H1 (cell line): Measurements from ENCODE around the gene FOXP4. TPM values are rescaled to one million over a fixed set of nuclear protein-coding genes. Genes with fewer than 3 reads are reported as not detected.

ENCODE experiments used
- CTCF ChIA-PET: fragments of 300-600 bp; sonication (Branson Sonifier 250); formaldehyde crosslinking; loops from one replicate; lab custom pipeline; 2021; ENCODE audit not compliant: partially characterized antibody; lab: Charles Lee
- POLR2A ChIA-PET: fragments of 300-600 bp; sonication (Branson Sonifier 250); formaldehyde crosslinking; loops from one replicate; lab custom pipeline; 2021; ENCODE audit warnings: inconsistent platforms; ENCODE audit not compliant: partially characterized antibody; lab: Charles Lee
- DNase-seq, 2 experiments: peaks; one replicate each; pipeline versions ENCODE4 v3.0.0 to v3.0.0-alpha.2; 2010 to 2022; ENCODE audit warnings: low spot score in 2 of 2, low read depth in 1 of 2, mixed read lengths in 1 of 2
- FAIRE-seq: peaks from 2 replicates; lab custom pipeline; 2011; peaks lifted over from hg19 to GRCh38; lab: Jason Lieb, UNC
- H2AFZ ChIP-seq: 2 replicates; pipeline ENCODE4 v1.8.1; 2012; ENCODE audit warnings: low read length, inconsistent platforms
- H2AK5ac ChIP-seq: 2 replicates; pipeline ENCODE4 v1.6.1; 2013; ENCODE audit warnings: low read depth, low read length
- H2BK120ac ChIP-seq: replicated peaks from 2 replicates; pipeline ENCODE3; 2013; ENCODE audit warnings: low read depth, low read length, inconsistent platforms
- H2BK12ac ChIP-seq: 2 replicates; pipeline ENCODE4 v1.6.1; 2013; ENCODE audit warnings: low read depth, low read length
- H2BK15ac ChIP-seq: 2 replicates; pipeline ENCODE4 v1.6.1; 2013; ENCODE audit warnings: low read length
- H2BK20ac ChIP-seq: 2 replicates; pipeline ENCODE4 v1.6.1; 2013; ENCODE audit warnings: low read length
- H2BK5ac ChIP-seq: 2 replicates; pipeline ENCODE4 v1.6.1; 2013; ENCODE audit warnings: low read depth, low read length
- H3K14ac ChIP-seq: 2 replicates; pipeline ENCODE4 v1.6.1; 2013; ENCODE audit warnings: inconsistent platforms; ENCODE audit not compliant: insufficient read length
- H3K18ac ChIP-seq: 2 replicates; pipeline ENCODE4 v1.6.1; 2013; ENCODE audit warnings: low read length; ENCODE audit errors: extremely low read depth
- H3K23ac ChIP-seq: 2 replicates; pipeline ENCODE4 v1.6.1; 2013; ENCODE audit warnings: inconsistent platforms; ENCODE audit not compliant: insufficient read length
- H3K23me2 ChIP-seq: 2 replicates; pipeline ENCODE4 v1.6.1; 2013; ENCODE audit warnings: low read depth, low read length
- H3K27ac ChIP-seq: 2 replicates; pipeline ENCODE4 v1.6.1; 2011; ENCODE audit warnings: low read depth, low read length, inconsistent platforms
- H3K27me3 ChIP-seq, 4 experiments: replicated peaks in 1 of 4; 1 replicate in 1 of 4; 2 replicates in 3 of 4; pipeline versions ENCODE4 v1.6.1 to v1.8.1; 2011 to 2013; ENCODE audit warnings: low read length in 3 of 4, mild to moderate bottlenecking in 3 of 4, inconsistent platforms in 2 of 4, mixed read lengths in 2 of 4, moderate library complexity in 1 of 4; ENCODE audit not compliant: control insufficient read depth in 3 of 4, insufficient read depth in 3 of 4; ENCODE audit errors: extremely low read depth in 1 of 4
- H3K36me3 ChIP-seq, 4 experiments: 2 replicates each; pipeline versions ENCODE4 v1.6.1 to v1.8.1; 2011 to 2013; ENCODE audit warnings: mild to moderate bottlenecking in 4 of 4, low read length in 3 of 4, moderate library complexity in 2 of 4, control low read depth in 1 of 4, inconsistent platforms in 1 of 4; ENCODE audit not compliant: insufficient read depth in 4 of 4, control insufficient read depth in 2 of 4
- H3K4ac ChIP-seq: replicated peaks from 2 replicates; pipeline ENCODE3; 2013; ENCODE audit warnings: low read length, low read depth, mixed read lengths, inconsistent platforms; ENCODE audit not compliant: insufficient read length
- H3K4me1 ChIP-seq, 4 experiments: replicated peaks in 1 of 4; 1 replicate in 1 of 4; 2 replicates in 3 of 4; pipeline versions ENCODE4 v1.6.1 to v1.8.1; 2011 to 2013; ENCODE audit warnings: low read length in 3 of 4, inconsistent platforms in 2 of 4, mixed read lengths in 1 of 4; ENCODE audit not compliant: insufficient read depth in 4 of 4, control insufficient read depth in 3 of 4
- H3K4me2 ChIP-seq, 2 experiments: 2 replicates each; pipeline versions ENCODE4 v1.6.1 to v1.8.1; 2011 to 2013; ENCODE audit warnings: low read depth in 2 of 2, low read length in 2 of 2, control low read depth in 1 of 2, inconsistent platforms in 1 of 2, mild to moderate bottlenecking in 1 of 2; ENCODE audit not compliant: insufficient read depth in 1 of 2
- H3K4me3 ChIP-seq, 4 experiments: fragments of 200-600, 300-600 bp in 1 of 4; sonication (generic), shearing (Covaris generic), sonication (Bioruptor Twin) in 1 of 4; 2 replicates each; pipeline versions ENCODE4 v1.5.1 to v1.8.1; 2011 to 2016; ENCODE audit warnings: low read length in 4 of 4, low read depth in 3 of 4, control low read depth in 2 of 4, inconsistent platforms in 2 of 4, mild to moderate bottlenecking in 2 of 4, mixed read lengths in 1 of 4, moderate library complexity in 1 of 4; ENCODE audit not compliant: insufficient read depth in 2 of 4; ENCODE audit errors: extremely low read depth in 1 of 4
- H3K56ac ChIP-seq: replicated peaks from 2 replicates; pipeline ENCODE3; 2013; ENCODE audit warnings: low read depth, mild to moderate bottlenecking, mixed read lengths, low read length, inconsistent platforms; ENCODE audit not compliant: insufficient read length
- H3K79me1 ChIP-seq: 2 replicates; pipeline ENCODE4 v1.6.1; 2013; ENCODE audit warnings: low read depth, low read length, control low read depth
- H3K79me2 ChIP-seq, 2 experiments: 2 replicates each; pipeline versions ENCODE4 v1.6.1 to v1.8.1; 2012 to 2013; ENCODE audit warnings: low read length in 2 of 2, mild to moderate bottlenecking in 2 of 2, inconsistent platforms in 1 of 2; ENCODE audit not compliant: insufficient read depth in 2 of 2, control insufficient read depth in 1 of 2
- H3K9ac ChIP-seq, 4 experiments: replicated peaks in 1 of 4; 1 replicate in 1 of 4; 2 replicates in 3 of 4; pipeline versions ENCODE4 v1.6.1 to v1.8.1; 2011 to 2013; ENCODE audit warnings: low read depth in 3 of 4, low read length in 3 of 4, control low read depth in 2 of 4, mild to moderate bottlenecking in 2 of 4, moderate library complexity in 2 of 4, inconsistent platforms in 1 of 4; ENCODE audit errors: extremely low read depth in 1 of 4
- H3K9me3 ChIP-seq, 2 experiments: 2 replicates each; pipeline versions ENCODE4 v1.6.1 to v1.8.1; 2012 to 2013; ENCODE audit warnings: mild to moderate bottlenecking in 2 of 2, moderate library complexity in 2 of 2, control low read depth in 1 of 2, inconsistent platforms in 1 of 2, low read depth in 1 of 2, low read length in 1 of 2, mixed read lengths in 1 of 2; ENCODE audit not compliant: insufficient read depth in 2 of 2
- H4K20me1 ChIP-seq, 2 experiments: replicated peaks in 1 of 2; 2 replicates each; pipeline versions ENCODE3 to v1.8.1; 2011 to 2013; ENCODE audit warnings: inconsistent platforms in 2 of 2, low read length in 2 of 2, mild to moderate bottlenecking in 1 of 2; ENCODE audit not compliant: insufficient read depth in 2 of 2, control insufficient read depth in 1 of 2
- H4K5ac ChIP-seq: 2 replicates; pipeline ENCODE4 v1.6.1; 2013; ENCODE audit warnings: low read length, low read depth, mixed read lengths, inconsistent platforms; ENCODE audit not compliant: insufficient read length
- H4K8ac ChIP-seq: 2 replicates; pipeline ENCODE4 v1.8.0; 2013; ENCODE audit warnings: mild to moderate bottlenecking, moderate library complexity, low read length, inconsistent platforms; ENCODE audit not compliant: insufficient read depth; ENCODE audit errors: extremely low read depth
- H4K91ac ChIP-seq: replicated peaks from 2 replicates; pipeline ENCODE3; 2013; ENCODE audit warnings: low read length, mixed read lengths, inconsistent platforms; ENCODE audit not compliant: insufficient read length
- CBX5 ChIP-seq: fragments of 300-800, 300-1000 bp; sonication (generic); IDR thresholded peaks from 2 replicates; pipeline ENCODE4 v1.7.1; 2016; ENCODE audit warnings: antibody characterized with exemption, low read length, low read depth
- JUN ChIP-seq: IDR thresholded peaks from 2 replicates; pipeline ENCODE4 v1.6.1; 2011; ENCODE audit warnings: low read depth, mild to moderate bottlenecking, improper control_type of control experiment, low read length
- JUND ChIP-seq: IDR thresholded peaks from 2 replicates; pipeline ENCODE4 v1.6.1; 2011; ENCODE audit warnings: mild to moderate bottlenecking, improper control_type of control experiment, low read length
- NRF1 ChIP-seq: IDR thresholded peaks from 2 replicates; pipeline ENCODE4 v1.6.1; 2011; ENCODE audit warnings: mild to moderate bottlenecking, low read depth, low read length, improper control_type of control experiment
- WGBS, 2 experiments: shearing (Covaris generic) in 1 of 2; methylation state at CpG; one replicate each; pipeline versions ENCODE4 v1.1.6 to v1.1.7; 2013 to 2015; ENCODE audit warnings: low lambda C conversion rate in 2 of 2, mixed read lengths in 2 of 2, inconsistent platforms in 1 of 2, low coverage in 1 of 2, missing lambda C conversion rate in 1 of 2; ENCODE audit not compliant: insufficient replicate concordance in 2 of 2, insufficient coverage in 1 of 2, insufficient read length in 1 of 2; ENCODE audit errors: extremely low coverage in 1 of 2, missing lambda C conversion rate in 1 of 2; 5-methylcytosine and 5-hydroxymethylcytosine counted together
- polyA plus RNA-seq, 7 experiments: library from polyadenylated mRNA; depleted of rRNA in 3 of 7; stranded (reverse) in 5 of 7; unstranded in 2 of 7; fragments of >200 nt in 5 of 7; fragments of 200-250 nt in 2 of 7; gene quantifications; 1 replicate in 5 of 7; 2 replicates in 1 of 7; 4 replicates in 1 of 7; pipeline versions ENCODE4 v1.2.1 to v1.2.3, GENCODE V29; 2011 to 2013; ENCODE audit warnings: missing spikeins in 2 of 7, mixed read lengths in 2 of 7
- total RNA-seq: library from RNA; stranded (reverse); fragmentation: NEBNext Ultra II Directional; extraction: Animal tissue kit (Norgen Biotek cat#: 25700); gene quantifications from 2 replicates; pipeline ENCODE4 v1.2.1, GENCODE V29; 2021

The FOXP4 gene
- total and polyA plus RNA-seq, 2 of the 8 experiments (the other 6 are each of a cell fraction or from before 2014, with no cell fraction given): 4.8 to 13.3 TPM

- no peak overlapping the region for H3K4ac ChIP-seq
- CTCF ChIA-PET: interaction anchor here (0.7 to 1.8 kb wide), 10 partner anchors 23 to 186 kb away, joined by 3 to 7 read pairs (median 4); no protein-coding TSS in a partner anchor
- H3K79me1 ChIP-seq: no peaks in the 10 kb centered on the region
- H3K14ac ChIP-seq: no peak overlapping the region
- peaks cover 2 to 16% (median 10%) of the 10 kb centered on the region in 4 experiments for H3K4me1 ChIP-seq
- H2AFZ ChIP-seq: no peak overlapping the region
- H3K18ac ChIP-seq: no peak overlapping the region
- no peaks in the 10 kb centered on the region for H4K20me1 ChIP-seq
- no peak overlapping the region for H3K4me2 ChIP-seq
- H2BK12ac ChIP-seq: no peak overlapping the region
- H3K23ac ChIP-seq: no peak overlapping the region
- H3K9ac ChIP-seq: no peak overlapping the region
- H3K27me3 ChIP-seq: peaks cover 5 to 49% (median 35%) of the 10 kb centered on the region in 4 experiments
- H4K8ac ChIP-seq: no peak overlapping the region
- H3K56ac ChIP-seq: no peak overlapping the region
- H2BK15ac ChIP-seq: no peak overlapping the region
- H2BK5ac ChIP-seq: no peak overlapping the region
- no peak overlapping the region for H2BK120ac ChIP-seq
- POLR2A ChIA-PET: interaction anchor here (1.1 kb wide), 1 partner anchor 12 kb away, joined by 3 read pairs; no protein-coding TSS in a partner anchor
- no peak overlapping the region for H4K5ac ChIP-seq
- no peak overlapping the region for H3K27ac ChIP-seq
- FAIRE-seq: no peak
- no peaks in the 10 kb centered on the region; the same call in 1 of the 2 replicates for H3K23me2 ChIP-seq
- no peaks in the 10 kb centered on the region for H3K9me3 ChIP-seq
- H2AK5ac ChIP-seq: no peak overlapping the region; the same call in 1 of the 2 replicates
- DNase-seq: no peak
- H4K91ac ChIP-seq: no peak overlapping the region
- no peaks in the 10 kb centered on the region for H3K79me2 ChIP-seq
- 93% methylated on average over 3 of the region's 3 CpGs; no CpG with 5 or more reads in 1 of the 2 experiments for WGBS, 2 experiments
- H3K36me3 ChIP-seq: no peaks in the 10 kb centered on the region
- H2BK20ac ChIP-seq: no peak overlapping the region
- H3K4me3 ChIP-seq: no peak overlapping the region
- TF ChIP-seq NRF1 (no peak), JUND (no peak), JUN (no peak), CBX5 (no peak)
Measured at GRCh38 chr6:41497573-41497972, 48.6 kb upstream of the FOXP4 start.
